SKM-1 (cell line): ENCODE data around the gene TMEM132C.

Experiments used
- DNase-seq: peaks from one replicate; lab custom pipeline; 2025; ENCODE audit not compliant: unreplicated experiment; lab: John Stamatoyannopoulos, UW

TMEM132C gene

DNA sequence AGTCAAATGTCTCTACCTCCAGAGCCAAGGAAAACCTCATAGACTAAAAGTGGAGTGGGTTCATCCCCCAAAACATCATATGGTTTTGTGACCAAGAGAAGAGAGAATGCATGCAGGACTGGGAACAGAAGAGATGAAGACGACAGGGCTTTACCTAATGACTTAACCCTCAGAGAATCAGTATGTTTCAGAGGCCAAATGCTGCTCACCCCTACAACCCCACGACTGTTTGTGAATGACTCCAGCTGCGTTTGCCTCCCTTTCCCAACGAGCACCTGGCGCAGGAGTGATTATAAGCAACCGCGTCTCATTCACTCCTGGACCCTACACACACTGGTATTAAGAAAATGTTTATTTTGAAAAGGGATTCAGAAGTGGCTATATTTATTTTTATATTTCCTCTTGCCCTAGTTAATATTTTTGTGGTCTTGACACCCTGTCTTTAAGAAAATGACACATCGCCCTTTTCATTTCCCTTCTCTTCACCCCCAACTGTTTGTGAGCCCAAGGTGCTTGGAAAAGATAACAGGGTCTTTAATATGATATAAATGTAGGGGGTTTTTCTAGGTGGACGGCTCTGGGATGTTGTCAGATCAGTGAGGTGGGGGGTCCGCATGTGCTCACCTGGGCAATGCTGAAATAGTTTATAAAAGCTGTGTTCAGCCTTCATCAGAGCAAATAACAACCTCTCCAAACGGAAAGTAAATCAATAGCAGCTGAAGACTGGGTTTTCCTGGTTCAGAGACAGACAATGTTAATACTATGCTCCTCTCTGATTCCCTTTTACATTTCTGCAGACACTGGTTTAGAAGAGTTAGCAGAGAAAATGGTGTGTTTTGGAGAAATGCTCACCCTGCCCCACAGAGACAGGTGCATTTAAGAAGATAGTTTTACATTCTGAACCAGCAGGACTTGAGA lies 479.1 kb downstream of the TMEM132C start:
- no peak for DNase-seq

DNA sequence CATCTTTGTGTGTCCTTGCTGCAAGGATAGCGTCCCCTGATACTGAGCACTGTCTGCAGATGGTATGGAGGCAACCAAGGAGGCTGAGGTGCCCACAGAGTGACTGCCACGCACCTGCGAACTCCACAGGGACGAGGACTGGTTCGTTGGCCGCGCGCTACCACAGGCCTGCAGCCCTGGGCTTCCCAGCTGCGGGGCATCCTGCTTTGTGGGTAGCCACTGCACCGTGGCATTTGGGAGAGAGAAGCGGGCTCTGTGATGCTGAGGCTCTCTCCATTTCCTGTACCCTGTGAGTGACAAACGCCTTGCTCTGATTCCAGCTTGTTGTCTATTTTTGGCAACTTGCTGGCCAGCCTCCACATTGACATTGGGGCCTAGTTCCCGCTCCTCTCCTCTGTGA lies 480.5 kb downstream of the TMEM132C start:
- no peak for DNase-seq

DNA sequence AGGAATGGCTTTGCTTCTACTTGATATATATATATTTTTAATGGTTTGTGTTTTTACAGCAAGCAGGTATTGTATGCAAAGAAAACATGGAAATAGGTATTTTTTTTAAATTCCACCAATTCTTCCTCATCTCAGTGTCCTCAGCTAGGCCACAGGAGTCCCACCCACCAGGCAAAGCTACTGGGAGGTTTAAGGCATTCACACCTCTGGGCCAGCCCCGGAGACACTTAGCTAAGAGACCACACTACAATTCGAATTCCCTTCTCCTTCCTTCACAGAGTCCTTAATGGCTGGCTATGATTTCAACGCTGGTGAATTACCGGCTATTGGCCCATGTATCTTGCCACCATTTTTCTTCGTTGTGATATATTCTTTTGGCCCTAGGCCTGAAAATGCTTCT lies 485.4 kb downstream of the TMEM132C start:
- no peak for DNase-seq

DNA sequence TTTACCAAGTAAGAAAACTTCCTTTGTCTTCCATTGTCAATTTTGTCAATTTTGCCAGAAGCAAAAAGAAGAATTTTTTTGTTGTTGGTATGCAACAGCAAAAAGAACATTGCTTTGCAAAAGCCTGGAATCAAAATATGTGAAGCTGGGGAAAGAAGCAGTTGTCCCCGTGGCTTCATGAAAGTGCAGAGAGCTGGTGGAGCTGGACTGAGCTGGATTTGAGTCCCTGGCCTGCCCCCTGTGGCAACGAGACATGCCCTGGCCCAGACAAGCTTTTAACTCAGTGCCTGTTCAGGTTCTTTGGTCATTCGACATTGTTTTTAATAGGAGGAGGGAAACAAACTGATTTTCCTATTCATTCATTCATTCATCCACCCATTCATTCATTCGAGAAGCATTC lies 486.5 kb downstream of the TMEM132C start:
- no peak for DNase-seq

DNA sequence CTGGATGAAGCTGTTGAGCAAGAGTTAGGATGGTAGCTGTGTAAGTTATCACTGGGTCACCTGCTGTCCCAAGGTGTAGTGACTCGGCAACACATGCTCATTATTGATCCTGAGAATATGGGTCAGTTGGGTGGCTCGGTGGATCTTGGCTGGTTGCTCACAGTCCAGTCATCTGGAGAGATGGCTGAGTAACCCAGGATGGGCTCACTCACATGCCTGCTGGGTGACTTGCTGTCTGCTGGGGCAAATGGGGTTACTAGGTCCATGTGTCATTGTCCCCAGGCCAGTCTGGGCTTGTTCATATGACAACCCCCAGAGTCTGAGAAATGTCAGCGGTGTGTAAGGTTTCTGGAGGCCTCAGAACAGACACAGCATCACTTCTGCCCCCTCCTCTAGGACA lies 487.3 kb downstream of the TMEM132C start:
- no peak for DNase-seq

DNA sequence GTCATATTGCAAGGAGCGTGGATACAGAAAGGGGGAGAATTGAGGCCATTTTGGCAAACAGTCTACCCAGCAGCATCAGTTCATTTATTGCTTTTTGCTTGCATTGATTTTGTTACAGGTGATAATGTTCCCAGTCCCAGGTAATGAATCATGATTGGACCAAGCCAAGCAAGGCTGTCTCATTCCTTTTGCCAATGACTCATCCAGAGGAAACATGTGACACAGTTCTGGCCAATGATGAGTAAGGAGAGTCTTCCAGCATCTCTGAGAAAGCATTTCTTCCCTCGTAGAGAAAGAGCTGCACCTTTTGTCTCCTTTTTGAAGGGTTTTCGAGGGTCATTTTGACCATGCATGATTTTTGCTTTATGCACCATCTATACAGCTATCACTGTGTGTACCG lies 488.6 kb downstream of the TMEM132C start:
- DNase-seq = no peak
